Keratinocyte (primary cell): Measurements from ENCODE around the gene TGM5.

Experiments used
- CTCF ChIP-seq, 3 experiments: IDR thresholded peaks in 1 of 3; conservative IDR thresholded peaks in 1 of 3; optimal IDR thresholded peaks in 1 of 3; 2 replicates in 2 of 3; 3 replicates in 1 of 3; pipeline versions ENCODE3 to v1.5.1; 2011; ENCODE audit warnings: low read length in 3 of 3, mild to moderate bottlenecking in 3 of 3, moderate library complexity in 2 of 3, control low read depth in 1 of 3, inconsistent platforms in 1 of 3; ENCODE audit not compliant: insufficient read depth in 2 of 3; ENCODE audit errors: extremely low read depth in 1 of 3
- EZH2 ChIP-seq: IDR thresholded peaks from one replicate; pipeline ENCODE4 v1.6.1; 2012; ENCODE audit warnings: inconsistent platforms, mild to moderate bottlenecking, low read length, moderate library complexity

- no peak for TF ChIP-seq CTCF (optimal IDR thresholded peaks at IDR 0.05 in 1 of 3, IDR thresholded peaks at IDR 0.05 in 1 of 3, conservative IDR thresholded peaks at IDR 0.05 in 1 of 3; ENCODE audit: extremely low read depth in 1 of 3, insufficient read depth in 2 of 3, low read length in 3 of 3)
- TF ChIP-seq EZH2 = no peak
These were observed 56.5 kb downstream of the TGM5 start for GRCh38 chr15:43210172-43210745.
